ENCODE data around the gene NSUN2. TPM values are rescaled to one million over a fixed set of nuclear protein-coding genes. Genes with fewer than 3 reads are reported as not detected.

The NSUN2 gene
- polyA plus RNA-seq, 3 donors: 24.4 to 63.4 (median 25.6) TPM

GRCh38 chr5:6557807-6558575 is 74.9 kb downstream of the NSUN2 start:
- H3K27me3 Mint-ChIP-seq (ENCODE audit: low read depth in 3 of 3): peaks cover 2 to 7% (median 5%) of the 10 kb centered on the region in 3 donors
- Histone ChIP-seq H4K20me1 (ENCODE audit: insufficient read depth, low read length) (no peaks in the 10 kb centered on the region), H3K27ac (ENCODE audit: low read depth in 1 of 2, low read length in 2 of 2) (no peak overlapping the region), H3K4me2 (replicated peaks; ENCODE audit: extremely low read depth, low read length, poor library complexity, severe bottlenecking) (no peak overlapping the region), H2AFZ (ENCODE audit: insufficient read depth, low read depth, low read length, poor library complexity, severe bottlenecking) (no peak overlapping the region), H3K4me1 (ENCODE audit: control insufficient read depth in 1 of 2, insufficient read depth in 2 of 2, low read length in 2 of 2) (no peaks in the 10 kb centered on the region), H3K36me3 (replicated peaks in 1 of 2; ENCODE audit: control insufficient read depth in 1 of 2, insufficient read depth in 2 of 2, low read length in 2 of 2) (no peaks in the 10 kb centered on the region), H3K27me3 (ENCODE audit: control insufficient read depth in 2 of 2, insufficient read depth in 2 of 2, low read length in 2 of 2) (no peaks in the 10 kb centered on the region), H3K79me2 (ENCODE audit: insufficient read depth, low read length) (no peaks in the 10 kb centered on the region), H3K4me3 (replicated peaks in 1 of 3; ENCODE audit: low read depth in 2 of 3, low read length in 3 of 3) (no peak overlapping the region), H3K9ac (ENCODE audit: insufficient read depth, low read length, poor library complexity, severe bottlenecking) (no peak overlapping the region), H3K9me3 (replicated peaks in 1 of 2; ENCODE audit: control insufficient read depth in 1 of 2, insufficient read depth in 1 of 2, low read length in 2 of 2) (peaks cover 0 to 4% of the 10 kb centered on the region in 2 donors)
- H3K4me1 Mint-ChIP-seq: no peaks in the 10 kb centered on the region
- intact Hi-C loops (cut with micrococcal nuclease): no loop called here
- no peaks in the 10 kb centered on the region for H3K36me3 Mint-ChIP-seq
- no peak for DNase-seq
- H3K27ac Mint-ChIP-seq: no peak overlapping the region
- TF ChIP-seq CTCF (IDR thresholded peaks at IDR 0.05): no peak
- peaks cover 0 to 17% (median 4%) of the 10 kb centered on the region in 7 donors for H3K9me3 Mint-ChIP-seq
- no peak overlapping the region for H3K4me3 Mint-ChIP-seq
- 97% methylated on average over 6 of the region's 6 CpGs for WGBS (ENCODE audit: insufficient coverage)

- Histone ChIP-seq H2AFZ (ENCODE audit: insufficient read depth, low read depth, low read length, poor library complexity, severe bottlenecking) (no peak overlapping the region), H3K4me1 (ENCODE audit: control insufficient read depth in 1 of 2, insufficient read depth in 2 of 2, low read length in 2 of 2) (no peaks in the 10 kb centered on the region), H3K4me3 (replicated peaks in 1 of 3; ENCODE audit: low read depth in 2 of 3, low read length in 3 of 3) (no peak overlapping the region), H3K4me2 (replicated peaks; ENCODE audit: extremely low read depth, low read length, poor library complexity, severe bottlenecking) (no peak overlapping the region), H3K9me3 (replicated peaks in 1 of 2; ENCODE audit: control insufficient read depth in 1 of 2, insufficient read depth in 1 of 2, low read length in 2 of 2) (peaks cover 0 to 4% of the 10 kb centered on the region in 2 donors), H3K27ac (ENCODE audit: low read depth in 1 of 2, low read length in 2 of 2) (no peak overlapping the region), H3K27me3 (ENCODE audit: control insufficient read depth in 2 of 2, insufficient read depth in 2 of 2, low read length in 2 of 2) (no peaks in the 10 kb centered on the region), H4K20me1 (ENCODE audit: insufficient read depth, low read length) (no peaks in the 10 kb centered on the region), H3K79me2 (ENCODE audit: insufficient read depth, low read length) (no peaks in the 10 kb centered on the region), H3K9ac (ENCODE audit: insufficient read depth, low read length, poor library complexity, severe bottlenecking) (no peak overlapping the region), H3K36me3 (replicated peaks in 1 of 2; ENCODE audit: control insufficient read depth in 1 of 2, insufficient read depth in 2 of 2, low read length in 2 of 2) (no peaks in the 10 kb centered on the region)
- intact Hi-C loops (cut with micrococcal nuclease): no loop called here
- Mint-ChIP-seq H3K4me3 (no peak overlapping the region), H3K9me3 (peaks cover 0 to 20% (median 4%) of the 10 kb centered on the region in 7 donors), H3K27me3 (ENCODE audit: low read depth in 3 of 3) (peaks cover 0 to 7% (median 5%) of the 10 kb centered on the region in 3 donors), H3K27ac (no peak overlapping the region), H3K36me3 (no peaks in the 10 kb centered on the region), H3K4me1 (no peaks in the 10 kb centered on the region)
- no peak for TF ChIP-seq CTCF (IDR thresholded peaks at IDR 0.05)
- 89% methylated on average over 1 of the region's 1 CpG for WGBS (ENCODE audit: insufficient coverage)
- no peak for DNase-seq
Observed at GRCh38 chr5:6556802-6557102, 76.1 kb downstream of the NSUN2 start.

All from CD14-positive monocyte (primary cell).